Tibial nerve (tissue), 4 donors: Measurements from ENCODE around the gene AFG1L. TPM values are rescaled to one million over a fixed set of nuclear protein-coding genes. Genes with fewer than 3 reads are reported as not detected.
A peak's percentile ranks its signal among the peaks of the same experiment; 100 is the strongest.
"Not testable (repeated sequence)": the region's sequence is repeated elsewhere in the genome, so short reads cannot be mapped to it uniquely, and the experiment has no call there.

Experiments used
- DNase-seq, 2 donors: peaks; one replicate each; pipeline ENCODE4 v3.0.0-alpha.2; 2019; ENCODE audit warnings: low spot score in 2 of 2
- H3K27ac ChIP-seq, 4 donors: fragments of 200-600 bp; sonication (generic) in 3 of 4; one replicate each; pipeline ENCODE4 v1.5.1; 2017 to 2019; ENCODE audit warnings: mild to moderate bottlenecking in 1 of 4
- H3K27me3 ChIP-seq, 2 donors: fragments of 200-600 bp; sonication (generic) in 1 of 2; one replicate each; pipeline versions ENCODE4 v1.5.1 to v1.6.0; 2017 to 2019
- H3K36me3 ChIP-seq, 3 donors: fragments of 200-600 bp; sonication (generic); one replicate each; pipeline ENCODE4 v1.5.1; 2018 to 2019
- H3K4me1 ChIP-seq, 4 donors: fragments of 200-600 bp; sonication (generic) in 3 of 4; one replicate each; pipeline ENCODE4 v1.5.1; 2017 to 2019
- H3K4me3 ChIP-seq, 4 donors: fragments of 200-600 bp; sonication (generic) in 3 of 4; one replicate each; pipeline ENCODE4 v1.5.1; 2017 to 2019; ENCODE audit warnings: mild to moderate bottlenecking in 1 of 4, moderate library complexity in 1 of 4
- H3K9me3 ChIP-seq, 4 donors: fragments of 200-600 bp; sonication (generic) in 3 of 4; one replicate each; pipeline ENCODE4 v1.5.1; 2017 to 2019
- EP300 ChIP-seq, 2 donors: sonication (generic); formaldehyde crosslinking; IDR thresholded peaks; one replicate each; pipeline ENCODE4 v1.6.1; 2017; ENCODE audit warnings: antibody characterized with exemption in 2 of 2, mild to moderate bottlenecking in 1 of 2
- POLR2A ChIP-seq, 2 donors: fragments of 450-650 bp; IDR thresholded peaks; one replicate each; pipeline ENCODE4 v1.6.1; 2017; ENCODE audit warnings: antibody characterized with exemption in 2 of 2, mild to moderate bottlenecking in 2 of 2, moderate library complexity in 2 of 2
- WGBS, 2 donors: methylation state at CpG; one replicate each; pipeline ENCODE4 v1.1.5; 2018; 5-methylcytosine and 5-hydroxymethylcytosine counted together
- total RNA-seq, 4 donors: library from RNA; depleted of rRNA; stranded (reverse); fragments of >200 nt; gene quantifications; one replicate each; pipeline ENCODE4 v1.1.0, GENCODE V29; 2016
- TF ChIP-seq, protein P1 (sequence below), 5 experiments: fragments of 200-600 bp in 3 of 5; fragments of 450-650 bp in 2 of 5; sonication (generic) in 3 of 5; IDR thresholded peaks; one replicate each; pipeline ENCODE4 v1.5.1; 2016 to 2019; ENCODE audit warnings: antibody characterized with exemption in 5 of 5, mild to moderate bottlenecking in 3 of 5, moderate library complexity in 2 of 5

Gene AFG1L
- total RNA-seq, 4 donors from 2014 or later, result 2.0 to 5.2 (median 4.1) TPM

DNA sequence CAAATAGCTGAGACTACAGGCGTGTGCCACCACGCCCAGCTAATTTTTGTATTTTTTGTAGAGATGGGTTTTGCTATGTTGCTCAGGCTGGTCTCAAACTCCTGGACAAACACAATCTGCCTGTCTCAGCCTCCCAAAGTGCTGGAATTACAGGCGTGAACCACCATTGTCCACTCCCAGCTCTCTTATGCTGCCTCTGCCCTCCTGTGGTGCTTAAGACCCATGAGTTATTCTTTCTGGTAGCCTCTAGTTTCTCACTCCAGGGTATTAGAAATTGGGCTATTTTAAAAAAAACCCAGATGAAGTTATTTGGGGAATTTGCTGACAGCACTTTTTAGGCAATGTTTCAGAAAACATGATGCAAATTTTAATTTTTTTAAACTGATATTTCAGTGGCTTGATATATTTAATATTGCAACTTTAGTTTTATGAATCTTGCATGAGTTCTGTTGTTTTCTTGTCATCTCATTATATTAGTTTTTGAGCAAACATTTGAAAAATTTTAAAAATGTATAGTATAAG lies 151.8 kb downstream of the AFG1L start:
- WGBS, 2 donors, result 84 to 87% methylated on average over 3 of the region's 3 CpGs
- H3K36me3 ChIP-seq, result no peaks in the 10 kb centered on the region
- no peak for TF ChIP-seq POLR2A (IDR thresholded peaks at IDR 0.05)
- TF ChIP-seq, protein P1, sequence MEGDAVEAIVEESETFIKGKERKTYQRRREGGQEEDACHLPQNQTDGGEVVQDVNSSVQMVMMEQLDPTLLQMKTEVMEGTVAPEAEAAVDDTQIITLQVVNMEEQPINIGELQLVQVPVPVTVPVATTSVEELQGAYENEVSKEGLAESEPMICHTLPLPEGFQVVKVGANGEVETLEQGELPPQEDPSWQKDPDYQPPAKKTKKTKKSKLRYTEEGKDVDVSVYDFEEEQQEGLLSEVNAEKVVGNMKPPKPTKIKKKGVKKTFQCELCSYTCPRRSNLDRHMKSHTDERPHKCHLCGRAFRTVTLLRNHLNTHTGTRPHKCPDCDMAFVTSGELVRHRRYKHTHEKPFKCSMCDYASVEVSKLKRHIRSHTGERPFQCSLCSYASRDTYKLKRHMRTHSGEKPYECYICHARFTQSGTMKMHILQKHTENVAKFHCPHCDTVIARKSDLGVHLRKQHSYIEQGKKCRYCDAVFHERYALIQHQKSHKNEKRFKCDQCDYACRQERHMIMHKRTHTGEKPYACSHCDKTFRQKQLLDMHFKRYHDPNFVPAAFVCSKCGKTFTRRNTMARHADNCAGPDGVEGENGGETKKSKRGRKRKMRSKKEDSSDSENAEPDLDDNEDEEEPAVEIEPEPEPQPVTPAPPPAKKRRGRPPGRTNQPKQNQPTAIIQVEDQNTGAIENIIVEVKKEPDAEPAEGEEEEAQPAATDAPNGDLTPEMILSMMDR (IDR thresholded peaks at IDR 0.05), result no peak
- H3K27me3 ChIP-seq, result no peaks in the 10 kb centered on the region
- no peak for DNase-seq
- no peak overlapping the region for H3K27ac ChIP-seq
- peaks cover 0 to 4% (median 0%) of the 10 kb centered on the region in 4 donors for H3K4me1 ChIP-seq
- no peaks in the 10 kb centered on the region for H3K9me3 ChIP-seq
- H3K4me3 ChIP-seq, result no peak overlapping the region

DNA sequence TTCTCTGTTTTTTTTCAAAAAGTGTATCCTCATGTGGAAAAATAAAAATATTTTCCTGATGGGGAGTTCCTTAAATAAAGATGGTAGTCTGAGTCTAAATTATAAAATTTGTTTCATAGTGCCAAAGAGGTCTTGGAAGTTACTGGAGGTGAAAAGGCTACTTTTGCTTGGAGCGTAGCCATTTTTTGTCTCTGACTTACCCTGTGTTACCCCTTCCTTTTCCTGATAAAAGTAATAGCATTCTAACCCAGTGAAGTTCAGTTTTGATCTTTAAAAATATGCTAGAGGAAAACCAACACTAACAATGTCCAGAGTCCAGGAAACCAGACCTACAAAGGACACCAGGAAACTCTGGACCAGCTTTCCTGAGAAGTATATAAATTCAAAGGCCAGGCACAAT lies 153.6 kb downstream of the AFG1L start:
- H3K9me3 ChIP-seq, result no peaks in the 10 kb centered on the region
- H3K4me3 ChIP-seq, result no peak overlapping the region
- H3K27ac ChIP-seq, result no peak overlapping the region
- peaks cover 0 to 15% (median 0%) of the 10 kb centered on the region in 4 donors for H3K4me1 ChIP-seq
- H3K36me3 ChIP-seq, result no peaks in the 10 kb centered on the region
- no peaks in the 10 kb centered on the region for H3K27me3 ChIP-seq
- TF ChIP-seq POLR2A (IDR thresholded peaks at IDR 0.05), result no peak
- TF ChIP-seq EP300 (IDR thresholded peaks at IDR 0.05), result no peak
- TF ChIP-seq, protein P1 (IDR thresholded peaks at IDR 0.05), result no peak
- DNase-seq, result no peak
- WGBS, 2 donors, result 74 to 76% methylated on average over 1 of the region's 1 CpG

DNA sequence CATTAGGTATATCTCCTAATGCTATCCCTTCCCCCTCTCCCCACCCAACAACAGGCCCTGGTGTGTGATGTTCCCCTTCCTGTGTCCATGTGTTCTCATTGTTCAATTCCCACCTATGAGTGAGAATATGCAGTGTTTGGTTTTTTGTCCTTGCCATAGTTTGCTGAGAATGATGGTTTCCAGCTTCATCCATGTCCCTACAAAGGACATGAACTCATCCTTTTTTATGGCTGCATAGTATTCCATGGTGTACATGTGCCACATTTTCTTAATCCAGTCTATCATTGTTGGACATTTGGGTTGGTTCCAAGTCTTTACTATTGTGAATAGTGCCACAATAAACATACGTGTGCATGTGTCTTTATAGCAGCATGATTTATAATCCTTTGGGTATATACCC lies 154.9 kb downstream of the AFG1L start:
- not testable (repeated sequence) for DNase-seq, H3K4me3 ChIP-seq, H3K36me3 ChIP-seq, H3K9me3 ChIP-seq, H3K27ac ChIP-seq, H3K27me3 ChIP-seq
- H3K4me1 ChIP-seq, result peaks cover 0 to 21% (median 2%) of the 10 kb centered on the region in 4 donors
- WGBS, 2 donors, result 100% methylated on average over 1 of the region's 1 CpG; no CpG with 5 or more reads in 1 of the 2 donors

DNA sequence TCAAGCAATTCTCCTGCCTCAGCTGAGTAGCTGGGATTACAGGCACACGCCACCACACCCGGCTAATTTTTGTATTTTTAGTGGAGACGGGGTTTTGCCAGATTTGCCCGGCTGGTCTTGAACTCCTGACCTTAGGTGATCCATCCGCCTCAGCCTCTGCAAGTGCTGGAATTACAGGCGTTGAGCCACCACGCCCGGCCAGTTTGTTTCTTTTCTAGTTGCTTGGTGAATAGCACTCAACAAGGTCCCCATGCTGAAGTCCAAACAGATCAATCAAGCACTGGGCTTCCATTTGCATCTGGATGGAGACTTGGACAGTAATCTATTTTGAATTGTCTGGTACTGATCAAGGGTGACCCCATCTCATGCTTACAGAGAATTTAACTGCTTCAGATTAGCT lies 157.0 kb downstream of the AFG1L start:
- TF ChIP-seq, protein P1 (IDR thresholded peaks at IDR 0.05), result no peak
- TF ChIP-seq POLR2A (IDR thresholded peaks at IDR 0.05) (no peak), EP300 (IDR thresholded peaks at IDR 0.05) (no peak)
- WGBS, 2 donors, result 91% methylated on average over 8 of the region's 8 CpGs
- no peak for DNase-seq
- no peaks in the 10 kb centered on the region for H3K36me3 ChIP-seq
- H3K4me1 ChIP-seq, result peaks cover 0 to 18% (median 2%) of the 10 kb centered on the region in 4 donors
- H3K4me3 ChIP-seq, result no peak overlapping the region
- H3K9me3 ChIP-seq, result no peaks in the 10 kb centered on the region
- no peak overlapping the region for H3K27ac ChIP-seq
- no peaks in the 10 kb centered on the region for H3K27me3 ChIP-seq

DNA sequence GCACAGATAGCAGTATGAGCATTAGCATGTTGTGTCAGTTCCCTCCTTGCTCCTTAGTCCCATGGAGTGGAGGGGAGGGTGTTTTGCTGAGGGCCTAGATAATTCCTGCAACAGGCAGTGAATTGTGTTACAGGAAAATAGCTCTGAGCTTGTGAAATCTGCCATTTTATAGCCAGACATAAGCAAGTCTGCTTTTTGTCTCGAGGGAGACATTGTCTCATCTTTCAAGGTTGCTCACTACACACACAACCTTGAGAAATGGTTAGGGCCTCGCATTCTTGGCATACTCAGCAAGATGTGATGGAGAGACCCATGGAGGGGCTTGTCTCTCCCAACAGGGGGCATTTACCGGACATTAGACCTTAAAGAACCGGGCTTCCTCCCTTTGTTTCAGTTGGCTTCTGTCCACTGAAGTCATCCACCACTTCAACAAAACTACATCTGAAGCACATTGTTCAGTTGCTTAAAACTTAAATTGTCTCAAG lies 157.9 kb downstream of the AFG1L start:
- H3K27ac ChIP-seq, result peak overlapping the region in 1 of 4 donors; percentile 38
- no peaks in the 10 kb centered on the region for H3K9me3 ChIP-seq
- H3K4me3 ChIP-seq, result no peak overlapping the region
- peaks cover 0 to 17% (median 2%) of the 10 kb centered on the region in 4 donors for H3K4me1 ChIP-seq
- no peaks in the 10 kb centered on the region for H3K36me3 ChIP-seq
- no peaks in the 10 kb centered on the region for H3K27me3 ChIP-seq
- DNase-seq, result no peak
- WGBS, 2 donors, result 39 to 52% methylated on average over 4 of the region's 4 CpGs
- TF ChIP-seq POLR2A (IDR thresholded peaks at IDR 0.05) (no peak), EP300 (IDR thresholded peaks at IDR 0.05) (no peak)
- TF ChIP-seq, protein P1 (IDR thresholded peaks at IDR 0.05), result no peak
